Upper lobe of left lung (tissue), 6 donors: Measurements from ENCODE around the gene HMGCS1. TPM values are rescaled to one million over a fixed set of nuclear protein-coding genes. Genes with fewer than 3 reads are reported as not detected.

ENCODE experiments used
- ATAC-seq, 2 donors: fragments of 200-7000 bp; cut with Tn5 transposase; one replicate each; pipeline ENCODE4 v1.9.1; 2022; ENCODE audit warnings: mild to moderate bottlenecking in 2 of 2, moderate library complexity in 2 of 2; ENCODE audit not compliant: low FRiP score in 2 of 2
- DNase-seq, 2 donors: peaks; one replicate each; pipeline ENCODE4 v3.0.0-alpha.2; 2019 to 2020
- H3K27ac ChIP-seq, 4 donors: fragments of 200-600 bp; sonication (generic); one replicate each; pipeline ENCODE4 v1.5.1; 2016 to 2019
- H3K27me3 ChIP-seq, 4 donors: fragments of 200-600 bp; sonication (generic); one replicate each; pipeline ENCODE4 v1.5.1; 2017 to 2019
- H3K36me3 ChIP-seq, 4 donors: fragments of 200-600 bp; sonication (generic); one replicate each; pipeline ENCODE4 v1.5.1; 2016 to 2019
- H3K4me1 ChIP-seq, 4 donors: fragments of 200-600 bp; sonication (generic); one replicate each; pipeline ENCODE4 v1.5.1; 2018 to 2019
- H3K4me3 ChIP-seq, 4 donors: fragments of 200-600 bp; sonication (generic); one replicate each; pipeline ENCODE4 v1.5.1; 2017 to 2019; ENCODE audit warnings: mild to moderate bottlenecking in 2 of 4, moderate library complexity in 1 of 4
- H3K9me3 ChIP-seq, 4 donors: fragments of 200-600 bp; sonication (generic); one replicate each; pipeline ENCODE4 v1.5.1; 2018 to 2019
- EP300 ChIP-seq, 4 donors: sonication (generic); formaldehyde crosslinking; IDR thresholded peaks; one replicate each; pipeline ENCODE4 v1.5.1; 2017; ENCODE audit warnings: antibody characterized with exemption in 4 of 4, control low read depth in 2 of 4
- POLR2A ChIP-seq, 4 donors: fragments of 450-650 bp; IDR thresholded peaks; one replicate each; pipeline ENCODE4 v1.5.1; 2016 to 2017; ENCODE audit warnings: antibody characterized with exemption in 4 of 4, mild to moderate bottlenecking in 2 of 4
- POLR2AphosphoS5 ChIP-seq, 2 donors: sonication (generic); formaldehyde crosslinking; IDR thresholded peaks; one replicate each; pipeline ENCODE4 v1.5.1; 2017; ENCODE audit warnings: antibody characterized with exemption in 2 of 2
- WGBS, 2 donors: methylation state at CpG; one replicate each; pipeline ENCODE4 v1.1.5; 2017 to 2018; 5-methylcytosine and 5-hydroxymethylcytosine counted together
- total RNA-seq, 6 donors: library from RNA; depleted of rRNA in 4 of 6; stranded (reverse); fragments of >200 nt in 4 of 6; gene quantifications; one replicate each; pipeline versions ENCODE4 v1.1.0 to v1.2.1, GENCODE V29; 2016 to 2021
- TF ChIP-seq, protein P1 (sequence below), 6 experiments: fragments of 450-650 bp in 4 of 6; fragments of 200-600 bp in 2 of 6; sonication (generic) in 2 of 6; IDR thresholded peaks; one replicate each; pipeline ENCODE4 v1.5.1; 2016 to 2019; ENCODE audit warnings: antibody characterized with exemption in 6 of 6
- donor health status: DM: no; HTN: no; CAD: no; lungs with moderate emphysema.
- donor health status: DM: no; HTN: yes; CAD: no; lungs with severe emphysema.

The HMGCS1 gene
- total RNA-seq, 6 donors from 2014 or later, result 47.1 to 174 (median 107) TPM

DNA sequence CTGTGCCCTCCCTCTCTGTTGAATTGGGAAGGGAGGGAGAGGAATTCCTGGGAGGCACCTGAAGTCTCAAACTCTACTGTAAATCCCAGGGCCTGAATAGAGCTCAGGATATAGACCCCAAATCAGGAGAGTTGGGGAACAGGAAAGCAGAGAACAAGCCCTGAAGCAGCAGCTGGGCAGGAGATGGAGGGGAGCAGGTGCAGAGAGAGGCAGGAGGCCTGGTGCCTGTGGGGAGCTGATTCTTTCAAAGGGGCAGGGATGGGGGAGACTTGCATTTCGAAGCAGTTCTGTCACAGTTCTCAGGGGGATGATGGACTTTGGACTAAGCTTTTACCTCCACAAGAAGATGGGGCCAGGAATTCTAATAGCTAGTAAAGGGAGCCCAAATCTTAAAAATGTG, 71.0 kb downstream of the HMGCS1 start:
- H3K36me3 ChIP-seq, result peaks cover 0 to 6% (median 0%) of the 10 kb centered on the region in 4 donors
- no peaks in the 10 kb centered on the region for H3K4me1 ChIP-seq
- no peaks in the 10 kb centered on the region for H3K9me3 ChIP-seq
- TF ChIP-seq EP300 (IDR thresholded peaks at IDR 0.05) (no peak), POLR2AphosphoS5 (IDR thresholded peaks at IDR 0.05) (no peak), POLR2A (IDR thresholded peaks at IDR 0.05) (no peak)
- TF ChIP-seq, protein P1, sequence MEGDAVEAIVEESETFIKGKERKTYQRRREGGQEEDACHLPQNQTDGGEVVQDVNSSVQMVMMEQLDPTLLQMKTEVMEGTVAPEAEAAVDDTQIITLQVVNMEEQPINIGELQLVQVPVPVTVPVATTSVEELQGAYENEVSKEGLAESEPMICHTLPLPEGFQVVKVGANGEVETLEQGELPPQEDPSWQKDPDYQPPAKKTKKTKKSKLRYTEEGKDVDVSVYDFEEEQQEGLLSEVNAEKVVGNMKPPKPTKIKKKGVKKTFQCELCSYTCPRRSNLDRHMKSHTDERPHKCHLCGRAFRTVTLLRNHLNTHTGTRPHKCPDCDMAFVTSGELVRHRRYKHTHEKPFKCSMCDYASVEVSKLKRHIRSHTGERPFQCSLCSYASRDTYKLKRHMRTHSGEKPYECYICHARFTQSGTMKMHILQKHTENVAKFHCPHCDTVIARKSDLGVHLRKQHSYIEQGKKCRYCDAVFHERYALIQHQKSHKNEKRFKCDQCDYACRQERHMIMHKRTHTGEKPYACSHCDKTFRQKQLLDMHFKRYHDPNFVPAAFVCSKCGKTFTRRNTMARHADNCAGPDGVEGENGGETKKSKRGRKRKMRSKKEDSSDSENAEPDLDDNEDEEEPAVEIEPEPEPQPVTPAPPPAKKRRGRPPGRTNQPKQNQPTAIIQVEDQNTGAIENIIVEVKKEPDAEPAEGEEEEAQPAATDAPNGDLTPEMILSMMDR (IDR thresholded peaks at IDR 0.05), result no peak
- H3K4me3 ChIP-seq, result no peak overlapping the region
- DNase-seq (no peak), ATAC-seq (no peak)
- no peaks in the 10 kb centered on the region for H3K27me3 ChIP-seq
- H3K27ac ChIP-seq, result no peak overlapping the region
- WGBS, 2 donors, result 70 to 77% methylated on average over 1 of the region's 1 CpG

Other genes starting within 250 kb of the HMGCS1 start
- 10 to 100 TPM; 19.4 to 70.2 (median 27.1) TPM for gene ZNF131, start 192.5 kb downstream of the HMGCS1 start, total RNA-seq
- gene NIM1K, start 121.2 kb downstream of the HMGCS1 start, total RNA-seq, result 10 to 100 TPM in 1 of 6 donors, 1 to 10 TPM in 5; 1.8 to 29.3 (median 4.6) TPM
- gene CCL28, start 99.0 kb upstream of the HMGCS1 start, total RNA-seq, result 1 to 10 TPM; 1.1 to 9.4 (median 6.0) TPM
- gene TMEM267, start 170.5 kb upstream of the HMGCS1 start, total RNA-seq, result 10 to 100 TPM in 4 of 6 donors, 1 to 10 TPM in 2; 3.6 to 27.2 (median 12.3) TPM
- 1 to 10 TPM in 4 of 6 donors, under 1 TPM in 2; 0.79 to 2.1 (median 1.1) TPM for gene C5orf34, start 201.7 kb upstream of the HMGCS1 start, total RNA-seq
- 10 to 100 TPM; 44.9 to 81.0 (median 67.2) TPM for gene PAIP1, start 243.7 kb upstream of the HMGCS1 start, total RNA-seq